ENCODE measurements around the gene CCDC127.
"Not testable (repeated sequence)": the region's sequence is repeated elsewhere in the genome, so short reads cannot be mapped to it uniquely, and the experiment has no call there.

The CCDC127 gene

DNA sequence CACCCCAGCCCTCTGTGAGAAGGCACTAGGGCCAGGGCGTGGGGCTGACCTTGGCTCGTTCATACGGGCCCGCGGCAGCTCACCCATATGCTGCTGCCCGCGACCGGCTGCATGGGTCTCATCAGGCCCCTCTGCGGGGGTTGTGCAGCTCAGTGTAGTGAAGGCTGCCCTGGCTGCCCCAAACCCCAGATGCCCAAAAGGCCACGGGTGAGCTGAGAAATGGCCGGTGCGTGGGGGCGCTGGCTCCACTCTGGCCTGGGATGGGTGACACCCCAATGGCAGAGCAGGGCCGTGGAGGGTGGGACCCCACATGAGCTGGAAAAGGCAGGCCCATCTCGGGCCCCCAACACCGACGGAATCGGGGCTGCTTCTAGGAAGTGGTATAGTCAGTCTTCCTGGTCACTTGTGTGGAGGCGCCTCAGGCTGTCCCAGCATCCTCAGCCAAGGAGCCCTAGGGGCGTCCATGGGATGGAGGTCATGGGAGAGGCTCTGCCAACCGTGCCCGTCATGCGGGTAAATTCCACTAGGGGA is 46.1 kb downstream of the CCDC127 start:
- no peak for TF ChIP-seq POU2F2 (IDR thresholded peaks at IDR 0.05; ENCODE audit: low read depth, low read length)
- no peak for TF ChIP-seq PAX5 (IDR thresholded peaks at IDR 0.05; ENCODE audit: insufficient read depth, low read length, severe bottlenecking)
- TF ChIP-seq POLR2A (IDR thresholded peaks at IDR 0.05; ENCODE audit: low read depth, low read length) = no peak
- TF ChIP-seq TAF1 (IDR thresholded peaks at IDR 0.05; ENCODE audit: low read depth, low read length) = no peak
- no peak for TF ChIP-seq SPI1 (IDR thresholded peaks at IDR 0.05; ENCODE audit: low read depth, low read length)
- TF ChIP-seq POLR2AphosphoS5 (IDR thresholded peaks at IDR 0.05; ENCODE audit: low read depth, low read length) = no peak
- no peak for FAIRE-seq
- DNase-seq (ENCODE audit: insufficient read length, low spot score) = no peak

DNA sequence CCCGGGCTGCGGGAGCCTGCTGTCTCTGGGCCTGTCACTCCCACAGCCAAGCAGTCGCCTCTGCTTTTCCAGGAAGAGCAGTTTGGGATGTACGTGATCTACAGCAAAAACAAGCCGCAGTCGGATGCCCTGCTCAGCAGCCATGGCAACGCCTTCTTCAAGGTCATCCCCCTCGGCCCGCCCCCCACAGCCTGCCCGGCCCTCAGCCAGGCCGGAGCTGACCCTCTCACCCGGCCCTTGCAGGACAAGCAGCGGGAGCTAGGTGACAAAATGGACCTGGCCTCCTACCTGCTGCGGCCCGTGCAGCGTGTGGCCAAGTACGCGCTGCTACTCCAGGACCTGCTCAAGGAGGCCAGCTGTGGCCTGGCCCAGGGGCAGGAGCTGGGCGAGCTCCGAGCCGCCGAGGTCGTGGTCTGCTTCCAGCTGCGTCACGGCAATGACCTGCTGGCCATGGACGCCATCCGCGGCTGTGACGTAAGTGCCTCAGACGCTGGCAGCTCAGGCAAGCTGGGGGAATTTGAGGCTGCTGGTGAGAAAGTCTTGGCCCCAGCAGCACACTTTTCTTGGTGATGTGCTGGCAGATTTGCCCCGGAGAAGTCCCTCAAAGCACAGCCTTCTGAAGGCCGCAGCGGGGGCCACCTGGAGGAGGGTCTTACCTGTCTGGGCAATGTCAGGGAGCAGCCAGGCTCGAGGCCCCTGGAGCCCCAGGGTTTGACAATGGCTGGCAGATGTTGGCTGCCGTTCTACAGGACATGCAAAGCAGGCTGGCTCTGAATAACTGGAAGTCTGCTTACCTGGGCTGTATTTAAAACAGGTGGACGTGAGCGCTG is 46.8 kb downstream of the CCDC127 start:
- no peak for DNase-seq (ENCODE audit: insufficient read length, low spot score)
- TF ChIP-seq POLR2A (IDR thresholded peaks at IDR 0.05; ENCODE audit: low read depth, low read length) (no peak), TAF1 (IDR thresholded peaks at IDR 0.05; ENCODE audit: low read depth, low read length) (no peak), SPI1 (IDR thresholded peaks at IDR 0.05; ENCODE audit: low read depth, low read length) (no peak), PAX5 (IDR thresholded peaks at IDR 0.05; ENCODE audit: insufficient read depth, low read length, severe bottlenecking) (no peak), POU2F2 (IDR thresholded peaks at IDR 0.05; ENCODE audit: low read depth, low read length) (no peak), POLR2AphosphoS5 (IDR thresholded peaks at IDR 0.05; ENCODE audit: low read depth, low read length) (no peak)
- FAIRE-seq = no peak

DNA sequence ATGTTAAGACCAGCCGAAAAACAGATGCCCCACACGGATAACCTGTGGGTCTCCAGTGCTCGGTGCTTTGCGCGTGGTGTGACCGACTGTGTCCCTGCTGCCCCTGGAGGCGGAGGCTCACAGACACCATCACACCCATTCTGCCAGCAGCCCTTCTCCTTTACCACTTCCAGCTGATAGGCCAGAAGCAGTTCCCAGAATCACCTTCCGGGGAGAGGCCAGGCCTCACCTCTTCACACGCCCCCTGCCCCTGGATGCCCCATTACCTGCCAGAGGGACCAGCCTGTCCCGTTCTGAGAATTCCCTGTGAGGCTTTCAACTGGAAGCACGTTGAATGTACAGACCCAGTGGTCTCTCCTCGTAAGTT is 48.2 kb downstream of the CCDC127 start:
- FAIRE-seq (no peak), DNase-seq (ENCODE audit: insufficient read length, low spot score) (no peak)
- TF ChIP-seq SPI1 (IDR thresholded peaks at IDR 0.05; ENCODE audit: low read depth, low read length) = no peak
- TF ChIP-seq POLR2A (IDR thresholded peaks at IDR 0.05; ENCODE audit: low read depth, low read length) = no peak
- no peak for TF ChIP-seq PAX5 (IDR thresholded peaks at IDR 0.05; ENCODE audit: insufficient read depth, low read length, severe bottlenecking)
- TF ChIP-seq POU2F2 (IDR thresholded peaks at IDR 0.05; ENCODE audit: low read depth, low read length) = no peak
- no peak for TF ChIP-seq TAF1 (IDR thresholded peaks at IDR 0.05; ENCODE audit: low read depth, low read length)
- no peak for TF ChIP-seq POLR2AphosphoS5 (IDR thresholded peaks at IDR 0.05; ENCODE audit: low read depth, low read length)

DNA sequence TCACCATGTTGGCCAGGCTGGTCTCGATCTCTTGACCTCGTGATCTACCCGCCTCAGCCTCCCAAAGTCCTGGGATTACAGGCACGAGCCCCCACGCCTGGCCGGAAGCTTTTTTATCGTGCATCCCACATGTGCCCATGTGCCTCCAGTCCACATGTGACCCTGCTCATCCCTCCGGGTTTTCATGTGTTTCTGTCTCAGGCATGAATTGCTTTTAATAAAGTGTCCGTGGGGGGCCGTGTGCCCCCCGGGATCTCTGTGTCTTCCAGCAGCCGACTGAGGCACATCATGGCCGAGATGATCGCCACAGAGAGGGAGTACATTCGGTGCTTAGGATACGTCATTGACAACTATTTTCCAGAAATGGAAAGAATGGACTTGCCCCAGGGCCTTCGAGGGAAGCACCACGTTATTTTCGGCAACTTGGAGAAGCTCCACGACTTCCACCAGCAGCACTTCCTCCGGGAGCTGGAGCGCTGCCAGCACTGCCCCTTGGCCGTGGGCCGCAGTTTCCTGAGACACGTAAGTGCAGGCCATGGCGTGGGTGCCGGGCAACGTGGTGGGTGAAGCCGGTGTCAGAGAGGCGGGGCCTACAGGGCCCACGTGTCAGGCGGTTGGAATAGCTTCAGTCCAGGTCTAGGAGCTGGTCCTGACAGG is 48.8 kb downstream of the CCDC127 start:
- FAIRE-seq (no peak), DNase-seq (ENCODE audit: insufficient read length, low spot score) (no peak)
- TF ChIP-seq POLR2A (IDR thresholded peaks at IDR 0.05; ENCODE audit: low read depth, low read length) = no peak
- no peak for TF ChIP-seq POU2F2 (IDR thresholded peaks at IDR 0.05; ENCODE audit: low read depth, low read length)
- no peak for TF ChIP-seq POLR2AphosphoS5 (IDR thresholded peaks at IDR 0.05; ENCODE audit: low read depth, low read length)
- TF ChIP-seq PAX5 (IDR thresholded peaks at IDR 0.05; ENCODE audit: insufficient read depth, low read length, severe bottlenecking) = no peak
- TF ChIP-seq TAF1 (IDR thresholded peaks at IDR 0.05; ENCODE audit: low read depth, low read length) = no peak
- no peak for TF ChIP-seq SPI1 (IDR thresholded peaks at IDR 0.05; ENCODE audit: low read depth, low read length)

DNA sequence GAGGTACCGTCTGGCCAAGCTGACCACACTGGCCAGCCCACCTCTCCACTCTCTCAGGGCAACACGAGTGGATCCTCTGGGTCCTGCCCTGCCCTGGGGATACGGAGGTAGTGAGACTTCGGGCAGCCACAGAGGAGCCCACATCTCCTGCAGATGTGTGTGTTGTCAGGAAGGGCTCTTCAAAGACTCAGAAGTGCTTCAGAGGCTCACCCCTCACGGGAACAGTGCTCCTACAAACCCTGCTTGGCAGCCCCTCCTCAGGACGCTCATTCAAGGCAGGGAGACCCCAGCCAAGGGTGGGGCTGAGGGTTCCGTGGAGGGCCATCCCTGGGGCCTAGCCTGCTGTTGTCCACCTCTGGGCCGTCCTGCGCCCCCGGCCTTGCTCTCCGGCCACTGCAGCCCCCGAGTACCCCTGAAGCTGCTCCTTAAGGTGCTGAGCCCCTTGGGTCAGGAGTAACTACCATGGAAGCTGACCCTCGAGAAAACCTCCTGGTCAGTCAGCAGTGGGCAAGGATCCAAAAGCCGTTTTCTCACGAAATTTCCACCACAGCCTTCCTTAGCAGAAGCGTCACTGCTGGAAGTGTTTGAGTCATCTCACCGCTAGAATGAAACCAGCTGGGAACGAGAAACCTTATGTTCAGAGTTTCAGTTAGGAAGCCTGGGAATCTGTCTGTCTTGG is 49.8 kb downstream of the CCDC127 start:
- no peak for FAIRE-seq
- TF ChIP-seq POLR2A (IDR thresholded peaks at IDR 0.05; ENCODE audit: low read depth, low read length) (no peak), TAF1 (IDR thresholded peaks at IDR 0.05; ENCODE audit: low read depth, low read length) (no peak), SPI1 (IDR thresholded peaks at IDR 0.05; ENCODE audit: low read depth, low read length) (no peak), POU2F2 (IDR thresholded peaks at IDR 0.05; ENCODE audit: low read depth, low read length) (no peak), PAX5 (IDR thresholded peaks at IDR 0.05; ENCODE audit: insufficient read depth, low read length, severe bottlenecking) (no peak), POLR2AphosphoS5 (IDR thresholded peaks at IDR 0.05; ENCODE audit: low read depth, low read length) (no peak)
- DNase-seq (ENCODE audit: insufficient read length, low spot score) = no peak

DNA sequence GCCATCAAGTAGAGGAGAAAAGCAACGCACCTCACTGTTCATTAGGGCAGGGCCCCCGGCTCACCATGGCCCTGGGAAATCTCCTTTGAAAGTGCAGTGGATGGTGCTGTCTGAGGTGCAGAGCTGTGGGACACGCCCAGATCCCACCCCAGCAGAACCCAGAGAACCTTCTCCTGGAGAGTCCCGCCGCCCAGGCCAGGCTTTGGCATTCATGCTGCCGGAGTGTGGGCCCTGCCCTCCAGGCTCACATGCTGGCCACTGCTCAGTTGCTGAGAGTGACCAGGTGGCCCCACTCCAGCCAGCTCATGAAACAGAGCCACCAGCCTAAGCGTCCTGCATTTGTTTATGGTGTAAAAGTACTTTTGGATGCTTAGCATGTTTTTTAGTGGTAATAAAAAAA is 50.4 kb downstream of the CCDC127 start:
- TF ChIP-seq PAX5 (IDR thresholded peaks at IDR 0.05; ENCODE audit: insufficient read depth, low read length, severe bottlenecking) = no peak
- DNase-seq (ENCODE audit: insufficient read length, low spot score) (no peak), FAIRE-seq (no peak)

DNA sequence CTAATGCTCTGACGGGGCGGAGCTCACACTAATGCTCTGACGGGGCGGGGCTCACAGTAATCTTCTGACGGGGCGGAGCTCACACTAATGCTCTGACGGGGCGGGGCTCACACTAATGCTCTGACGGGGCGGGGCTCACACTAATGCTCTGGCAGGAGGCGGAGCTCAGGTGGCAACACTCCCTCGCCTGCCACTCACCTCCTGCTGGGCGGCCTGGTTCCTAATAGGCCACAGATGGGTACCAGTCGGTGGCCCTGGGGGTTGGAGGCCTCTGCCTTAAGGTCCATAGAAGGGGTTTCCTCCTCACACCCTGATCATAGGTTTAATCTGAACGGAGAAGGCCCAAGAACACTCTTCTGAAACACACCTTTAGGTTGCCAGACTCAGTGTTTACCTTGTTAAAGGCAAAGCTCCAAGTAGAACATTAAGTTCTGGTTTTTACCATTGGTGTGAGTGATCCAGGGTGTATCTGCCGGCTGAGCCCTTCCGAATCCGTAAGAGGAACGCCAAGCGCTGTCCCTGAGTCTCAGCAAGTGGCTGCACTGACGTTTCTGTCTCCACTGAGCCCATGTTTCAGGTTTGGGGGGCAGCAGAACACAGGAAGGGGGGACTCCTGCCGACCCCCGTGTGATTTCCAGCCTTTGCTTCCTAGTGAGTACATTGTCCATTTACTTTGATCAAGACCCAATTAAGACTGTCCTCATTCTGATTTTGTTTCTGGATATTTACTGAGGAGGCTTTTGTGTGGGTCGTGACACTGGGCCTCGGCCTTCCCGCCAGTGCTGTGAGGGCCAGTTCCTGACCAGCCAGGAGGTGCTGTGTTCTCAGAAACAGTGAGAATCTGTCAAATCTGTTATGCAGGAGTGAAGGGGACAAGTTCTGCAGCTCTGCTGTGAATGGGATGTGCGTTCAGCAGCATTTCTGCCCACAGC is 51.2 kb downstream of the CCDC127 start:
- DNase-seq (ENCODE audit: insufficient read length, low spot score) (no peak), FAIRE-seq (no peak)
- TF ChIP-seq POU2F2 (IDR thresholded peaks at IDR 0.05; ENCODE audit: low read depth, low read length) (no peak), TAF1 (IDR thresholded peaks at IDR 0.05; ENCODE audit: low read depth, low read length) (no peak), SPI1 (IDR thresholded peaks at IDR 0.05; ENCODE audit: low read depth, low read length) (no peak), POLR2A (IDR thresholded peaks at IDR 0.05; ENCODE audit: low read depth, low read length) (no peak), PAX5 (IDR thresholded peaks at IDR 0.05; ENCODE audit: insufficient read depth, low read length, severe bottlenecking) (no peak), POLR2AphosphoS5 (IDR thresholded peaks at IDR 0.05; ENCODE audit: low read depth, low read length) (no peak)

DNA sequence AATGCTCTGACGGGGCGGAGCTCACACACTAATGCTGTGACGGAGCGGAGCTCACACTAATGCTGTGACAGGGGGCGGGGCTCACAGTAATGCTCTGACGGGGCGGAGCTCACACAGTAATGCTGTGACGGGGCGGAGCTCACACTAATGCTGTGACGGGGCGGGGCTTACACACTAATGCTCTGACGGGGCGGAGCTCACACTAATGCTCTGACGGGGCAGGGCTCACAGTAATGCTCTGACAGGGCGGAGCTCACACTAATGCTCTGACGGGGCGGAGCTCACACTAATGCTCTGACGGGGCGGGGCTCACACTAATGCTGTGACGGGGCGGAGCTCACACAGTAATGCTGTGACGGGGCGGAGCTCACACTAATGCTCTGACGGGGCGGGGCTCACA is 53.2 kb downstream of the CCDC127 start:
- not testable (repeated sequence) for FAIRE-seq; DNase-seq (ENCODE audit: insufficient read length, low spot score)

DNA sequence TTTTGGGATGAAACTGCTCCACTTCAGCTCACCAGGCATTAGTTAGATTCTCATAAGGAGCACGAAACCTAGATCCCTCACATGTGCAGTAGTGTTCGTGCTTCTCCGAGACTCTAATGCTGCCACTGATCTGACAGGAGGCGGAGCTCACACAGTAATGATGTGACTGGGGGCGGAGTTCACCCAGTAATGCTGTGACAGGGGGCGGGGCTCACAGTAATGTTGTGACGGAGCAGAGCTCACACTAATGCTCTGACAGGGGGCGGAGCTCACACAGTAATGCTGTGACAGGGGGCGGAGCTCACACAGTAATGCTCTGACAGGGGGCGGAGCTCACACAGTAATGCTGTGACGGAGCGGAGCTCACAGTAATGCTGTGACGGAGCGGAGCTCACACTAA is 53.7 kb downstream of the CCDC127 start:
- no peak for TF ChIP-seq POU2F2 (IDR thresholded peaks at IDR 0.05; ENCODE audit: low read depth, low read length)
- no peak for TF ChIP-seq TAF1 (IDR thresholded peaks at IDR 0.05; ENCODE audit: low read depth, low read length)
- no peak for DNase-seq (ENCODE audit: insufficient read length, low spot score)
- FAIRE-seq = no peak

Data from GM12891 (cell line).